Parathyroid adenoma (tissue), 2 donors: ENCODE measurements around the gene PWWP2B.
"Not testable (repeated sequence)": the region's sequence is repeated elsewhere in the genome, so short reads cannot be mapped to it uniquely, and the experiment has no call there.

ENCODE experiments used
- H2AFZ ChIP-seq: fragments of 300-600 bp; sonication (generic); one replicate; pipeline ENCODE4 v1.7.0; 2017; ENCODE audit warnings: antibody characterized with exemption, mild to moderate bottlenecking
- H3K27ac ChIP-seq: fragments of 300-600 bp; sonication (generic); one replicate; pipeline ENCODE4 v1.7.0; 2017
- H3K27me3 ChIP-seq: fragments of 300-600 bp; sonication (generic); one replicate; pipeline ENCODE4 v1.7.0; 2017; ENCODE audit warnings: low read length; ENCODE audit not compliant: control insufficient read depth, insufficient read depth
- H3K36me3 ChIP-seq: fragments of 300-600 bp; sonication (generic); one replicate; pipeline ENCODE4 v1.7.0; 2017; ENCODE audit warnings: low read length; ENCODE audit not compliant: control insufficient read depth, insufficient read depth
- H3K4me1 ChIP-seq: fragments of 300-600 bp; sonication (generic); one replicate; pipeline ENCODE4 v1.7.0; 2017; ENCODE audit warnings: control low read depth
- H3K4me2 ChIP-seq: fragments of 300-600 bp; sonication (generic); one replicate; pipeline ENCODE4 v1.7.0; 2017; ENCODE audit warnings: low read length
- H3K4me3 ChIP-seq: fragments of 300-600 bp; sonication (generic); one replicate; pipeline ENCODE4 v1.7.0; 2017; ENCODE audit warnings: low read depth, low read length
- H3K79me2 ChIP-seq: fragments of 300-600 bp; sonication (generic); one replicate; pipeline ENCODE4 v1.7.0; 2017; ENCODE audit warnings: control low read depth
- H3K9ac ChIP-seq: fragments of 300-600 bp; sonication (generic); one replicate; pipeline ENCODE4 v1.7.0; 2017; ENCODE audit warnings: mild to moderate bottlenecking
- H3K9me3 ChIP-seq: fragments of 300-600 bp; sonication (generic); one replicate; pipeline ENCODE4 v1.7.0; 2017; ENCODE audit warnings: low read length; ENCODE audit not compliant: control insufficient read depth
- TF ChIP-seq, protein P1 (sequence below): fragments of 300-600 bp; sonication (generic); IDR thresholded peaks from one replicate; pipeline ENCODE4 v1.7.0; 2017; ENCODE audit warnings: antibody characterized with exemption, mild to moderate bottlenecking
- donor health status: primary hyperparathyroidism.

Gene PWWP2B

DNA sequence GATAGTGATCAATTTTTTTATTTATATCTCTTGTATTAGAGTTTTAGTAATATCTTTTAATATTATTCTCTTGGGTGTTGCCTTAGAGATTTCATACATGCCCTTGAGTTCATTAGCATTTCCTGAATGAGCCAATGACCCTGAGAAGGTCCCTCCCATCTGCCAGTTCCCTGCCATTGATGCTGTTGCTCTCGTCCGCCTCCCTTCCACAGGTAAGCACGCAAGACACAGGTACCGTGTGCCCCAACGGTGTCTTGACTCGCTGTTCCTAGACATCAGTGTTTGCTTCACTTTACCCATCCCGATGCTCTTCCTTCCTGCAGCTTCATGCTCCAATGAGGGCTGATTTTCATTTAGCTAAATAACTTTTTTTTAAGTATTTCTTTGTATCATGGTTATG lies 19.7 kb upstream of the PWWP2B start:
- no peaks in the 10 kb centered on the region for H3K4me1 ChIP-seq
- no peaks in the 10 kb centered on the region for H3K9me3 ChIP-seq
- H3K79me2 ChIP-seq = no peaks in the 10 kb centered on the region
- H3K9ac ChIP-seq = no peak overlapping the region
- H3K27me3 ChIP-seq = no peaks in the 10 kb centered on the region
- H3K4me3 ChIP-seq = no peak overlapping the region
- no peaks in the 10 kb centered on the region for H3K36me3 ChIP-seq
- no peak overlapping the region for H3K4me2 ChIP-seq
- no peak overlapping the region for H3K27ac ChIP-seq
- H2AFZ ChIP-seq = no peak overlapping the region
- TF ChIP-seq, protein P1, sequence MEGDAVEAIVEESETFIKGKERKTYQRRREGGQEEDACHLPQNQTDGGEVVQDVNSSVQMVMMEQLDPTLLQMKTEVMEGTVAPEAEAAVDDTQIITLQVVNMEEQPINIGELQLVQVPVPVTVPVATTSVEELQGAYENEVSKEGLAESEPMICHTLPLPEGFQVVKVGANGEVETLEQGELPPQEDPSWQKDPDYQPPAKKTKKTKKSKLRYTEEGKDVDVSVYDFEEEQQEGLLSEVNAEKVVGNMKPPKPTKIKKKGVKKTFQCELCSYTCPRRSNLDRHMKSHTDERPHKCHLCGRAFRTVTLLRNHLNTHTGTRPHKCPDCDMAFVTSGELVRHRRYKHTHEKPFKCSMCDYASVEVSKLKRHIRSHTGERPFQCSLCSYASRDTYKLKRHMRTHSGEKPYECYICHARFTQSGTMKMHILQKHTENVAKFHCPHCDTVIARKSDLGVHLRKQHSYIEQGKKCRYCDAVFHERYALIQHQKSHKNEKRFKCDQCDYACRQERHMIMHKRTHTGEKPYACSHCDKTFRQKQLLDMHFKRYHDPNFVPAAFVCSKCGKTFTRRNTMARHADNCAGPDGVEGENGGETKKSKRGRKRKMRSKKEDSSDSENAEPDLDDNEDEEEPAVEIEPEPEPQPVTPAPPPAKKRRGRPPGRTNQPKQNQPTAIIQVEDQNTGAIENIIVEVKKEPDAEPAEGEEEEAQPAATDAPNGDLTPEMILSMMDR = no peak

GRCh38 chr10:132379026-132379425 lies 18.0 kb upstream of the PWWP2B start:
- H3K4me1 ChIP-seq, H3K9me3 ChIP-seq, H3K79me2 ChIP-seq, H3K9ac ChIP-seq, H3K4me2 ChIP-seq, H3K27me3 ChIP-seq, H3K4me3 ChIP-seq, H2AFZ ChIP-seq, H3K27ac ChIP-seq, H3K36me3 ChIP-seq: not testable (repeated sequence)

DNA sequence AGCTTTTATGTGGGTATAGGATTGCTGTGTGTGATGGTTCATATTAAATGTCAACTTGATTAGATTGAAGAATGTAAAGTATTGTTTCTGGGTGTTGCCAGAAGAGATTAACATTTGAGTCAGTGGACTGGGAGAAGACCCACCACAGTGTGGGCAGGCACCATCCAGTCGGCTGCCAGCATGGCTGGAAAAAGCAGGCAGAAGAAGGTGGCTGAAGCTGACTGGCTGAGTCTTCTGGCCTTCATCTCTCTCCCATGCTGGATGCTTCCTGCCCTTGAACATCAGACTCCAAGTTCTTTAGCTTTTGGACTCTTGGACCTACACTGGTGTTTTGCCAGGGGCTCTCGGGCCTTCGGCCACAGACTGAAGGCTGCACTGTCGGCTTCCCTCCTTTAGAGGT lies 16.0 kb upstream of the PWWP2B start:
- H3K79me2 ChIP-seq = not testable (repeated sequence)

DNA sequence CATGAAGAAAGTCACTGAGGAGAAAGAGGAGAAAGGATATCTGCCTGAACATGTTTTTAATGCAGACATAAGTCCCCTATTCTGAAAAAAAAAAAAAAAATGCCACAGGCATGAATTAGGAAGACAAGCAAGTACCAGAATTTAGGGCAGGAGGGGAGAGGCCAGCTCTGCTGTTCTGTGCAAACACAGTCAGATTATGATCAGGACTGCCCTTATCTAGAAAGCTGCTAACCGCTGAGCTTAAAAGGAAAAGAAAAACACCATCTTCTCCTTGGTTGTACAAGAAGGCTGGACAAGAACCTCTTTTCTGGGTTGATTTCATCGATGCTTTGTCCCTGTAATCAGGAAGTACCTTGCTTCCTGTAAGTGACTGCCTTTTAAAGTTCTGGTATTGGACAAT lies 15.3 kb upstream of the PWWP2B start:
- TF ChIP-seq, protein P1 = no peak

More for the DNA sequence above, 16.0 kb upstream of the PWWP2B start:
- not testable (repeated sequence) for H3K4me2 ChIP-seq, H3K9ac ChIP-seq, H3K4me3 ChIP-seq, H3K9me3 ChIP-seq, H2AFZ ChIP-seq, H3K4me1 ChIP-seq, H3K36me3 ChIP-seq, H3K27me3 ChIP-seq, H3K27ac ChIP-seq

DNA sequence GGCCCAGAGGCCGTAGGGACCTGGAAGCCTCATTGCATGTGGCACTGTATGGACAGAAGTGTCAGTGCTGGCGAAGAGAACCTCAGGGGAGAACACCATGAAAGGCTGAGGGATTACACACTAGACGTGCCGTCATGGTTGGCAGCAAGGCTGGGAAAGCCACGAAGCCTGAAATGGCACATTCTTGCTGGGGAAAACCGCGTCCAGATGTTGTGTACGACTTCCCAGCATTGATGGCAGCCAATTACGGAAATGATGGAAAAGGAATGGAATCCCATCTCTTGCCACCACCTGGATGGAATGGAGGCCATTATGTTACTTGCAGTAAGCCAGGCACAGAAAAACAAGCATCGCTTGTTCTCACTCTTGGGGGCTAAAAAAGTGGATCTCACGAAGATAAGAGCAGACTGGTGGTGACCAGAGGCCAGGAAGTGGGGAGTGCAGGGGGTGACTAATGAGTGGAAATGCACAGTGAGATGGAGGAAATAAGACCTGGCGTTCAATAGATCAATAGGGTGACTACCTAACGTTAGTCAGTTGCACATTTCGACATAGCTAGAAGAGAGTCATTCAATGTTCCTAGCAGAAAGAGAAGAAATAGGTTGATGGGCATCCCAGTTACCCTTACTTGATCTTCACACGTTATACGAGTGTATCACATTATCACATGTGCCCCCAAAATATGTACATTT lies 14.6 kb upstream of the PWWP2B start:
- H3K27ac ChIP-seq = no peak overlapping the region
- no peaks in the 10 kb centered on the region for H3K27me3 ChIP-seq
- H3K4me2 ChIP-seq = no peak overlapping the region
- TF ChIP-seq, protein P1 = no peak
- H3K79me2 ChIP-seq = no peaks in the 10 kb centered on the region
- no peaks in the 10 kb centered on the region for H3K4me1 ChIP-seq
- H3K36me3 ChIP-seq = no peaks in the 10 kb centered on the region
- H2AFZ ChIP-seq = no peak overlapping the region
- no peak overlapping the region for H3K9ac ChIP-seq
- no peaks in the 10 kb centered on the region for H3K9me3 ChIP-seq
- H3K4me3 ChIP-seq = no peak overlapping the region

More for the DNA sequence above, 15.3 kb upstream of the PWWP2B start:
- no peak overlapping the region for H3K4me3 ChIP-seq
- no peak overlapping the region for H3K27ac ChIP-seq
- H3K36me3 ChIP-seq = no peaks in the 10 kb centered on the region
- H3K27me3 ChIP-seq = no peaks in the 10 kb centered on the region
- H3K9ac ChIP-seq = no peak overlapping the region
- H3K4me1 ChIP-seq = no peaks in the 10 kb centered on the region
- no peak overlapping the region for H2AFZ ChIP-seq
- no peak overlapping the region for H3K4me2 ChIP-seq
- H3K79me2 ChIP-seq = no peaks in the 10 kb centered on the region
- no peaks in the 10 kb centered on the region for H3K9me3 ChIP-seq

DNA sequence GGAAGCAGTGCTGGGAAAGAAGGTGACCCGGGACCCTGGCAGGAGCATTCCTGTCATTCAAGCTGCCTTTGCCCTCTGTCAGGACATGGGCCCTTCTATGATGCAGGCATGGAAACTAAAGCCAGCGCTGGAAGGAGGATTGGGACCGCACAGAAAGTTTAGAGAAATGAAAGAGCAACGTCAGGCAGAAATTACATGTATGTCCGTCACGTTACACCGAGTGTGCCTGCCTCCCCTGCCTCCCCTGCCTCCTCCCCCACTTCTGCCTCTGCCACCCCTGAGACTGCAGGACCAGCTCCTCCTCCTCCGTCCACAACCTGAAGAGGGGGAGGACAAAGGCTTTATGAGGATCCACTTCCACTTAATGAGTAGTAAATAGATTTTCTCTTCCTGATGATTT lies 13.9 kb upstream of the PWWP2B start:
- TF ChIP-seq, protein P1 = no peak
- H3K9me3 ChIP-seq = no peaks in the 10 kb centered on the region
- peaks cover 3% of the 10 kb centered on the region for H3K4me1 ChIP-seq
- no peaks in the 10 kb centered on the region for H3K27me3 ChIP-seq
- H3K9ac ChIP-seq = no peak overlapping the region
- H3K4me2 ChIP-seq = no peak overlapping the region
- no peak overlapping the region for H3K4me3 ChIP-seq
- no peak overlapping the region for H2AFZ ChIP-seq
- H3K79me2 ChIP-seq = no peaks in the 10 kb centered on the region
- H3K27ac ChIP-seq = no peak overlapping the region
- H3K36me3 ChIP-seq = no peaks in the 10 kb centered on the region
